Hepatocyte (in vitro differentiated cells): ENCODE results near the gene KDM2A.

Experiments
- EZH2phosphoT487 ChIP-seq: fragments of 200-600 bp; sonication (generic); IDR thresholded peaks from one replicate; pipeline ENCODE4 v1.6.1; 2018; ENCODE audit warnings: antibody characterized with exemption, mild to moderate bottlenecking, low read depth, moderate library complexity; ENCODE audit not compliant: unreplicated experiment, severe bottlenecking
- TF ChIP-seq, protein P1 (sequence below): fragments of 200-600 bp; sonication (generic); IDR thresholded peaks from 2 replicates; pipeline ENCODE4 v1.5.1; 2016; ENCODE audit warnings: antibody characterized with exemption, mild to moderate bottlenecking; ENCODE audit not compliant: poor library complexity

DNA sequence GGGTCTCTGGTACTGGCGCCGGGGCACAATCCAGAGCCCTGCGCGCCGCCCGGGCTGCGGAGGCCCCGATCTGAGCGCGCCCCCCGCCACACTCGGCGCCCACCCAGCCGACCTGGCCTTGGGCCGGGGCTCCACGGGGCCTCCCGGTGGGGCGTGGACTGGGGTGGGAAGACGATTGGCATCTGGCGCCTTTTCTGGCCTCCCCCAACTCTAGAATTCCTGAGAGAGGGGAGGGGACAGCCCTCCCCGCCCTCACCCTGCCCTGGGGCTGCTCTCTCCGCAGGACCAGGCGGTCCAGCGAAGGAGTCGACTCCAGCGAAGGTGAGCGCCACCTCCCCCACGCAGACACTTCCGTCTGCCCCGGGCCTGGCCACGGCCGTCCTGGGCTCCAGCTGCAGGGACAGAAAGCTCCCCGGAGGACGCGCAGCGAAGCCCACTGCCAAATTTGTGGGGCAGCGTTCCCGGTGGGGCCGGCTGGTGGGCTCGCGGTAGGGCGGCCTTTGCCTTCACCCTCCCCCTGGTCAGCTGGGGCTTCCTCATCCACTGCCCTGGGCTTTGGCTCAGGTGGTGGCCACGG, 184.9 kb downstream of the KDM2A start:
- TF ChIP-seq, protein P1, sequence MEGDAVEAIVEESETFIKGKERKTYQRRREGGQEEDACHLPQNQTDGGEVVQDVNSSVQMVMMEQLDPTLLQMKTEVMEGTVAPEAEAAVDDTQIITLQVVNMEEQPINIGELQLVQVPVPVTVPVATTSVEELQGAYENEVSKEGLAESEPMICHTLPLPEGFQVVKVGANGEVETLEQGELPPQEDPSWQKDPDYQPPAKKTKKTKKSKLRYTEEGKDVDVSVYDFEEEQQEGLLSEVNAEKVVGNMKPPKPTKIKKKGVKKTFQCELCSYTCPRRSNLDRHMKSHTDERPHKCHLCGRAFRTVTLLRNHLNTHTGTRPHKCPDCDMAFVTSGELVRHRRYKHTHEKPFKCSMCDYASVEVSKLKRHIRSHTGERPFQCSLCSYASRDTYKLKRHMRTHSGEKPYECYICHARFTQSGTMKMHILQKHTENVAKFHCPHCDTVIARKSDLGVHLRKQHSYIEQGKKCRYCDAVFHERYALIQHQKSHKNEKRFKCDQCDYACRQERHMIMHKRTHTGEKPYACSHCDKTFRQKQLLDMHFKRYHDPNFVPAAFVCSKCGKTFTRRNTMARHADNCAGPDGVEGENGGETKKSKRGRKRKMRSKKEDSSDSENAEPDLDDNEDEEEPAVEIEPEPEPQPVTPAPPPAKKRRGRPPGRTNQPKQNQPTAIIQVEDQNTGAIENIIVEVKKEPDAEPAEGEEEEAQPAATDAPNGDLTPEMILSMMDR = no peak
- TF ChIP-seq EZH2phosphoT487 = no peak
